D721Med (cell line): ENCODE results near the gene GCN1.
A peak's percentile ranks its signal among the peaks of the same experiment; 100 is the strongest.

Experiments
- DNase-seq: peaks from one replicate; pipeline ENCODE4 v3.0.0; 2011; ENCODE audit warnings: low spot score; ENCODE audit not compliant: insufficient read length
- FAIRE-seq: peaks from 2 replicates; lab custom pipeline; 2011; peaks lifted over from hg19 to GRCh38; lab: Jason Lieb, UNC
- CTCF ChIP-seq: IDR thresholded peaks from 2 replicates; pipeline ENCODE4 v1.5.1; 2012; ENCODE audit warnings: mild to moderate bottlenecking, control low read depth; ENCODE audit not compliant: insufficient read depth; ENCODE audit errors: missing control alignments

The GCN1 gene

GRCh38 chr12:120228291-120229070 is 34.0 kb upstream of the GCN1 start:
- peak; percentile 91 for DNase-seq
- no peak for FAIRE-seq
- TF ChIP-seq CTCF = peak; percentile 97

GRCh38 chr12:120228041-120228290 is 33.5 kb upstream of the GCN1 start:
- TF ChIP-seq CTCF = no peak
- no peak for FAIRE-seq
- DNase-seq = no peak

- DNase-seq (no peak), FAIRE-seq (no peak)
- no peak for TF ChIP-seq CTCF
Measured at GRCh38 chr12:120227233-120228040, 32.9 kb upstream of the GCN1 start.

- no peak for FAIRE-seq
Measured at GRCh38 chr12:120225852-120226640, 31.5 kb upstream of the GCN1 start.

GRCh38 chr12:120225200-120225558 is 30.7 kb upstream of the GCN1 start:
- FAIRE-seq = no peak
- peak; percentile 96 for DNase-seq
- TF ChIP-seq CTCF = no peak

More at GRCh38 chr12:120225852-120226640, 31.5 kb upstream of the GCN1 start:
- no peak for DNase-seq
- TF ChIP-seq CTCF = no peak

GRCh38 chr12:120224304-120225199 is 30.0 kb upstream of the GCN1 start:
- DNase-seq (no peak), FAIRE-seq (no peak)
- TF ChIP-seq CTCF = no peak
